HG02943 (cell line): ENCODE data around the gene ACTG1.

ENCODE experiments used
- ATAC-seq: cut with Tn5 transposase; IDR thresholded peaks from one replicate; pipeline ENCODE4 v1.9.1; 2021; ENCODE audit warnings: mild to moderate bottlenecking, low read depth, moderate library complexity; ENCODE audit not compliant: unreplicated experiment

Gene ACTG1

GRCh38 chr17:81500047-81500446, 12.6 kb downstream of the ACTG1 start:
- no peak for ATAC-seq

GRCh38 chr17:81499601-81499970, 13.0 kb downstream of the ACTG1 start:
- ATAC-seq = no peak

GRCh38 chr17:81498953-81499600, 13.5 kb downstream of the ACTG1 start:
- ATAC-seq = no peak

GRCh38 chr17:81494626-81495377, 17.8 kb downstream of the ACTG1 start:
- no peak for ATAC-seq

GRCh38 chr17:81493198-81494038, 19.2 kb downstream of the ACTG1 start:
- no peak for ATAC-seq

GRCh38 chr17:81492706-81493105, 19.9 kb downstream of the ACTG1 start:
- no peak for ATAC-seq

GRCh38 chr17:81492202-81492601, 20.4 kb downstream of the ACTG1 start:
- ATAC-seq = no peak

GRCh38 chr17:81491761-81492160, 20.8 kb downstream of the ACTG1 start:
- no peak for ATAC-seq

GRCh38 chr17:81491181-81491581, 21.4 kb downstream of the ACTG1 start:
- no peak for ATAC-seq

GRCh38 chr17:81489998-81490992, 22.3 kb downstream of the ACTG1 start:
- no peak for ATAC-seq

- no peak for ATAC-seq
Observed at GRCh38 chr17:81489012-81489997, 23.3 kb downstream of the ACTG1 start.

- ATAC-seq = no peak
Observed at GRCh38 chr17:81488276-81488860, 24.2 kb downstream of the ACTG1 start.

- no peak for ATAC-seq
Observed at GRCh38 chr17:81487487-81488275, 24.9 kb downstream of the ACTG1 start.

GRCh38 chr17:81487089-81487486, 25.5 kb downstream of the ACTG1 start:
- ATAC-seq = no peak

GRCh38 chr17:81486199-81486810, 26.3 kb downstream of the ACTG1 start:
- no peak for ATAC-seq

GRCh38 chr17:81484195-81484979, 28.2 kb downstream of the ACTG1 start:
- peak; percentile 58 for ATAC-seq

- no peak for ATAC-seq
Observed at GRCh38 chr17:81483862-81484194, 28.8 kb downstream of the ACTG1 start.
